ENCODE measurements around the gene INTS3. TPM values are rescaled to one million over a fixed set of nuclear protein-coding genes. Genes with fewer than 3 reads are reported as not detected.
A peak's percentile ranks its signal among the peaks of the same experiment; 100 is the strongest.

INTS3 gene
- total and polyA plus RNA-seq, 10 of the 15 experiments (the other 5 are each of a cell fraction or from before 2014, with no cell fraction given) = 12.6 to 87.4 (median 30.8) TPM

DNA sequence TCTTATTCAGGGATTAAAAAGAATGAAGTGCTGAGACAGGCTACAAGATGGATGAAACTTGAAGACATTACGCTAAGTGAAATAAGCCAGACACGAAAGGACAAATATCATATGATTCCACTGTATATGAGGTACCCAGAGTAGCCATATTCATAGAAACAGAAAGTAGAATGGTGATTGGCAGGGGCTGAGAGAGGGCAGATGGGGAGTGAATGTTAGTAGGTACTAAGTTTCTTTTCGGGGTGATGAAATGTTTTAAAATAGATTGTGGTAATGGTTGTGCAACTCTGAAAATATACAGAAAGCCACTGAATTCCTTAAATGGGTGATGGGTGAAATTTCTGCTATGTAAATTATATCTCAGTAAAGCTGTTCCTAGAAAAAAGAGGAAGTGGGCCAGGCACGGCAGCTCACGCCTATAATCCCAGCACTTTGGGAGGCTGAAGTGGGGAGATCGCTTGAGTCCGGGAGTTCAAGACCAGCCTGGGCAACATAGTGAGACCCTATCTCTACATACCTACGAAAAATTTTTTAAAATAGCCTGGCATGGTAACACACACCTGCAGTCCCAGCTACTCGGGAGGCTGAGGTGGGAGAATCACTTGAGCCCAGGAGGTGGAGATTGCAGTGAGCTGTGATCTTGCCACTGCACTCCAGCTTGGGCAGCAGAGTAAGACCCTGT lies 63.3 kb downstream of the INTS3 start (continued):
- TF ChIP-seq MEF2A (IDR thresholded peaks at IDR 0.05; ENCODE audit: insufficient read depth, low read depth, low read length) (peak; percentile 98), STAT1 (conservative IDR thresholded peaks at IDR 0.05) (no peak), RUNX3 (IDR thresholded peaks at IDR 0.05; ENCODE audit: low read length) (peak; percentile 92), SRF (IDR thresholded peaks at IDR 0.05; ENCODE audit: low read depth in 2 of 2, low read length in 2 of 2) (peak in 1 of 2 experiments; percentile 66; a peak in 1 of 4 replicates), EZH2 (IDR thresholded peaks at IDR 0.05; ENCODE audit: borderline replicate concordance, control insufficient read depth, low read depth, low read length) (no peak), RAD21 (IDR thresholded peaks at IDR 0.05; ENCODE audit: insufficient read depth, low read depth, low read length) (no peak), HDAC6 (IDR thresholded peaks at IDR 0.05; ENCODE audit: unreplicated experiment) (no peak), RELA (IDR thresholded peaks at IDR 0.05; ENCODE audit: borderline replicate concordance, partially characterized antibody) (no peak), JUNB (IDR thresholded peaks at IDR 0.05) (peak; percentile 25; the same call in 1 of the 2 replicates), PAX5 (IDR thresholded peaks at IDR 0.05; ENCODE audit: borderline replicate concordance, low read depth, low read length) (no peak), WRNIP1 (IDR thresholded peaks at IDR 0.05; ENCODE audit: borderline replicate concordance, low read depth, low read length) (no peak), SPI1 (IDR thresholded peaks at IDR 0.05; ENCODE audit: borderline replicate concordance, insufficient read depth, low read depth, low read length) (peak; percentile 97), ETV6 (conservative IDR thresholded peaks at IDR 0.05 in 1 of 2, IDR thresholded peaks at IDR 0.05 in 1 of 2; ENCODE audit: borderline replicate concordance in 1 of 2, low read depth in 1 of 2) (no peak), ASH2L (IDR thresholded peaks at IDR 0.05; ENCODE audit: borderline replicate concordance, low read depth) (peak; percentile 49; the same call in 1 of the 2 replicates), CUX1 (IDR thresholded peaks at IDR 0.05; ENCODE audit: insufficient replicate concordance, low read depth, low read length) (no peak), ZSCAN29 (IDR thresholded peaks at IDR 0.05) (no peak), NBN (IDR thresholded peaks at IDR 0.05) (no peak; the same call in 1 of the 2 replicates), SMC3 (IDR thresholded peaks at IDR 0.05; ENCODE audit: borderline replicate concordance, low read length) (no peak; the same call in 1 of the 2 replicates), FOXM1 (IDR thresholded peaks at IDR 0.05; ENCODE audit: low read depth, low read length) (peak; percentile 6; the same call in 1 of the 2 replicates), SP1 (IDR thresholded peaks at IDR 0.05; ENCODE audit: low read depth, low read length) (peak; percentile 30), PML (IDR thresholded peaks at IDR 0.05; ENCODE audit: low read length) (peak; percentile 87; the same call in 1 of the 2 replicates)
- TF ChIP-seq, protein P1, sequence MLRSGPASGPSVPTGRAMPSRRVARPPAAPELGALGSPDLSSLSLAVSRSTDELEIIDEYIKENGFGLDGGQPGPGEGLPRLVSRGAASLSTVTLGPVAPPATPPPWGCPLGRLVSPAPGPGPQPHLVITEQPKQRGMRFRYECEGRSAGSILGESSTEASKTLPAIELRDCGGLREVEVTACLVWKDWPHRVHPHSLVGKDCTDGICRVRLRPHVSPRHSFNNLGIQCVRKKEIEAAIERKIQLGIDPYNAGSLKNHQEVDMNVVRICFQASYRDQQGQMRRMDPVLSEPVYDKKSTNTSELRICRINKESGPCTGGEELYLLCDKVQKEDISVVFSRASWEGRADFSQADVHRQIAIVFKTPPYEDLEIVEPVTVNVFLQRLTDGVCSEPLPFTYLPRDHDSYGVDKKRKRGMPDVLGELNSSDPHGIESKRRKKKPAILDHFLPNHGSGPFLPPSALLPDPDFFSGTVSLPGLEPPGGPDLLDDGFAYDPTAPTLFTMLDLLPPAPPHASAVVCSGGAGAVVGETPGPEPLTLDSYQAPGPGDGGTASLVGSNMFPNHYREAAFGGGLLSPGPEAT (IDR thresholded peaks at IDR 0.05; ENCODE audit: low read depth) = peak; percentile 98

Data from GM12878 (cell line).